GM06990 (cell line): ENCODE data around the gene NIPA2.
A peak's percentile ranks its signal among the peaks of the same experiment; 100 is the strongest.

Source experiments
- DNase-seq: peaks from one replicate; pipeline ENCODE4 v3.0.0-alpha.2; 2011; ENCODE audit not compliant: insufficient read length; ENCODE audit errors: extremely low read depth
- H3K27me3 ChIP-seq: replicated peaks from 2 replicates; pipeline ENCODE4 v1.6.0; 2011; ENCODE audit warnings: low read length; ENCODE audit not compliant: control insufficient read depth, insufficient read depth
- H3K36me3 ChIP-seq: 2 replicates; pipeline ENCODE4 v1.5.1; 2011; ENCODE audit warnings: low read length; ENCODE audit not compliant: control insufficient read depth, insufficient read depth
- H3K4me3 ChIP-seq: replicated peaks from 2 replicates; pipeline ENCODE4 v1.5.1; 2011; ENCODE audit warnings: low read depth, mild to moderate bottlenecking, control low read depth, low read length
- TF ChIP-seq, protein P1 (sequence below): IDR thresholded peaks from 2 replicates; pipeline ENCODE4 v1.5.1; 2011; ENCODE audit warnings: low read length, control low read depth, mild to moderate bottlenecking, inconsistent platforms; ENCODE audit not compliant: insufficient read depth, poor library complexity, severe bottlenecking

NIPA2 gene

DNA sequence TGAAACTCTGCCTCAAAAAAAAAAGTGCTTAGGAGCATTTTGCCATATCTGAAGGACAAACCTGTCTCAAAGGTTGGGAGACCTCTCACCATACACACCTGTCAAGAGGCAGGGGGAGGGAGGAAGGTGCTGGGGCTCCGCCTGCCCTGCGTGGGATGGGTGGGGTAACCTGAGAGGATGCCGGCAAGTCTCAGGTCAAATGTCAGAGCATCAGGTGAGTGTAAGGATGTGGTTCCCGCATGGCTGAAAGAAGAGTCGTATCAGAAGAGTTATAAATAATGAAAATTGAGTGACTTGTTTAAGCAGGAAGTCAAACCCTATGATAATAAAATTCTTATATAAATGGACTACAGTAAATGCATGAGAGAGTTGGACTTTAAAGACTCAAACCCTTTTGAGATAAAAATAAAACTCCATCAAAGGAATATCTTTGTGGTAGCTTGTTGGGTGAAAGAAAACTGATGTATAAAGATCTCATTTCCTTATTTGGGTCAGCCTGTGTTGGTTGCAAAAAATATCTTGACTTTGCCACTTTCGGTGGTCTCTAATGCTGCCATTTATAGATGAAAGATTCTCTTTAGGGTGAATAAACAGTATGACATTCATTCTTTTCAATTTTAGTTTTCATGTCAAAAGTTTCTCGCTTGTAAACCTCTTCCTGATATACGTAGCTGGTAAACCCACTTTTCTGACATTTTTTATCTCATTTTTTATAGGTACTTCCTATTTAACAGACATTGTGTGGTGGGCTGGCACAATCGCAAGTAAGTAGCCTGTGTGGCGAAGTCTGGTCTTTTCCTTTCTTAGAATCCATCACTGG lies 28.2 kb upstream of the NIPA2 start:
- H3K27me3 ChIP-seq: no peaks in the 10 kb centered on the region
- DNase-seq: no peak
- no peak overlapping the region for H3K4me3 ChIP-seq
- peaks cover 3% of the 10 kb centered on the region for H3K36me3 ChIP-seq
- TF ChIP-seq, protein P1, sequence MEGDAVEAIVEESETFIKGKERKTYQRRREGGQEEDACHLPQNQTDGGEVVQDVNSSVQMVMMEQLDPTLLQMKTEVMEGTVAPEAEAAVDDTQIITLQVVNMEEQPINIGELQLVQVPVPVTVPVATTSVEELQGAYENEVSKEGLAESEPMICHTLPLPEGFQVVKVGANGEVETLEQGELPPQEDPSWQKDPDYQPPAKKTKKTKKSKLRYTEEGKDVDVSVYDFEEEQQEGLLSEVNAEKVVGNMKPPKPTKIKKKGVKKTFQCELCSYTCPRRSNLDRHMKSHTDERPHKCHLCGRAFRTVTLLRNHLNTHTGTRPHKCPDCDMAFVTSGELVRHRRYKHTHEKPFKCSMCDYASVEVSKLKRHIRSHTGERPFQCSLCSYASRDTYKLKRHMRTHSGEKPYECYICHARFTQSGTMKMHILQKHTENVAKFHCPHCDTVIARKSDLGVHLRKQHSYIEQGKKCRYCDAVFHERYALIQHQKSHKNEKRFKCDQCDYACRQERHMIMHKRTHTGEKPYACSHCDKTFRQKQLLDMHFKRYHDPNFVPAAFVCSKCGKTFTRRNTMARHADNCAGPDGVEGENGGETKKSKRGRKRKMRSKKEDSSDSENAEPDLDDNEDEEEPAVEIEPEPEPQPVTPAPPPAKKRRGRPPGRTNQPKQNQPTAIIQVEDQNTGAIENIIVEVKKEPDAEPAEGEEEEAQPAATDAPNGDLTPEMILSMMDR: no peak

DNA sequence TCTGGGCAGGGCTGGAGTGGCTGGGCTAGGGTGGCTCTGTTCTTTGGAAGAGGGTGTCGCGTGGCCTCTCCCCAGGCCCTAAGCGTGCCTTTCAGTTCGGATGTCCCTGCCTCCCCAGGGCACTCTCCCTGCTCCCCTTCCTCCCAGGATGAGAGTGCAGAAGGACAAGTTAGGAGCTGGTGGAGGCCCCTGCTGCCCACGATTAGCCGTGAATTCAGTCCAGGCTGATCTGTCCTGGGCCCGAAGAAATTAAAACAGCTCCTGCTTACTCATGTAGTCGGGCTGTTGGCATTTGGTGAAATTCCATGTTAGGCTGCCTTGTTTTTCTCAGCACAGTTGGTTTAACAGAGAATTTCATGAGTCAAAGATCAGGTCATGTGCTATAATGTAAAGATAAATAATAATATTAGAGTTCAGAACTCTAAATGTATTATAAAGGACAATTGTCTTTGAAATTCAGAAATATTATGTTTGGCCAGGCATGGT lies 27.6 kb upstream of the NIPA2 start:
- TF ChIP-seq, protein P1: no peak
- H3K27me3 ChIP-seq: no peaks in the 10 kb centered on the region
- H3K36me3 ChIP-seq: peaks cover 3% of the 10 kb centered on the region
- H3K4me3 ChIP-seq: no peak overlapping the region
- no peak for DNase-seq

DNA sequence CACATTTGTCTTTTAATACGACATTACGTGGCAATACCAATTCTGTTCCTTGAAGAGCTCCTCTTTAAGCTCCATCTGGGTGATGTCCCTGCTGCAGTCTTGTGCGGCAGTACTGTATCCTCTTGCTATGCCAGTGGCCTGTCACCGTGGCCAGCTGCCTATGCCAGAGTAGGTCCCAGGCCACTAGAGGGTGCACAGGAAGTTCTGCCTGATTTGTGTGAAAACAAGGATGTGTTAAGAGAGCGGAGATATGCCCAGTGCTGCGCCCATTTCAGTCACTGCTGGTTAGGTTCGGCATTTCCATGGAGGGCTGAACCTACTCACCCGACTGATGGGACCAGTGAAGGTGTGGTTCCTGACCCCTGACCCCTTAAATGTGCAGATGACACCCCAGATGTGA lies 26.8 kb upstream of the NIPA2 start:
- no peak for DNase-seq
- no peak overlapping the region for H3K4me3 ChIP-seq
- H3K27me3 ChIP-seq: no peaks in the 10 kb centered on the region
- TF ChIP-seq, protein P1: peak; percentile 45
- H3K36me3 ChIP-seq: peaks cover 3% of the 10 kb centered on the region

- Histone ChIP-seq H3K36me3 (peaks cover 3% of the 10 kb centered on the region), H3K27me3 (no peaks in the 10 kb centered on the region), H3K4me3 (no peak overlapping the region)
- TF ChIP-seq, protein P1: no peak
- DNase-seq: no peak
Measured at GRCh38 chr15:22813844-22814243, 24.6 kb upstream of the NIPA2 start.

DNA sequence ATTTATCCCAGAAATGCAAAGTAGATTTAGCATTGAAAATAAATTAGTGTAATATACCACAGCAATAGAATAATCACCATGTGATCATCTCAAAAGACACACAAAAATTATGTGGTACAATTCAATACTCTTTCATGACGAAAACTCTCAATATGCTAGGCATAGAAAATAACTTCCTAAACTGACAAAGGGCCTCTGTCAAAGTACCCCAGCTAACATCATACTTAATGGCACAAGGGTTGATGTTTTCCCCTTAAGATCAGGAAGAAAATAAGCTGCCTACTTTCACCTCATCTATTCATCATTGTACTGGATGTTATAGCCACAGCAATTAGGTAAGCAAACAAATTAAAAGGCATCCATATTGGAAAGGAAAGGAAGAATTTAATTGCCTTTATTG lies 22.7 kb upstream of the NIPA2 start:
- DNase-seq: no peak
- H3K36me3 ChIP-seq: peaks cover 8% of the 10 kb centered on the region
- H3K27me3 ChIP-seq: no peaks in the 10 kb centered on the region
- TF ChIP-seq, protein P1: no peak
- H3K4me3 ChIP-seq: no peak overlapping the region

DNA sequence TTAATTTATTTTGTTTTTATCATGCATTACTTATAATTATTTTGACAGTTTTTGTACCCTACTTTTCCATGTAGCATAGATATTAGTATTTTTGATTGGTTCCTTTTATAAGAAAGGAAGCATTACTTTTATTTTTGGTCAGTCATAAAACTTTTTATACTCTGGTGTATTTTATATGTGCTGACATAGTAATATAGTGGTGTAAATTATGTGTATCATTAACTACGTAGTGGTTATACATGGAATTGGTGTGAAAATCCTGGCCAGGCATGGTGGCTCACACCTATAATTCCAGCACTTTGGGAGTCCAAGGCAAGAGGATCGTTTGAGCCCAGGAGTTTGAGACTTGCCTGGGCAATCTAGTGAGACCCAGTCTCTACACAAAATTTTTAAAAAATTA lies 18.8 kb upstream of the NIPA2 start:
- Histone ChIP-seq H3K36me3 (peaks cover 16% of the 10 kb centered on the region), H3K27me3 (no peaks in the 10 kb centered on the region), H3K4me3 (no peak overlapping the region)
- TF ChIP-seq, protein P1: no peak
- no peak for DNase-seq
